T-cell (primary cell): ENCODE results near the gene SCAMP1. TPM values are rescaled to one million over a fixed set of nuclear protein-coding genes. Genes with fewer than 3 reads are reported as not detected.

Experiments used
- ATAC-seq, 4 experiments: fragments of 200-7000 bp in 3 of 4; fragments of 150-1000 bp in 1 of 4; cut with Tn5 transposase; replicated peaks in 1 of 4; 1 replicate in 3 of 4; 2 replicates in 1 of 4; pipeline ENCODE4 v1.10.0; 2021; ENCODE audit warnings: moderate library complexity in 3 of 4, mild to moderate bottlenecking in 2 of 4, moderate number of reproducible peaks in 1 of 4
- CTCF ChIA-PET, 2 donors: fragments of 300-600 bp; sonication (Branson Sonifier 250); formaldehyde crosslinking; loops; one replicate each; lab custom pipeline; 2022; ENCODE audit warnings: antibody characterized with exemption in 2 of 2; lab: Charles Lee
- POLR2A ChIA-PET, 2 donors: fragments of 300-600 bp; sonication (Branson Sonifier 250); formaldehyde crosslinking; loops; one replicate each; lab custom pipeline; 2022; ENCODE audit warnings: antibody characterized with exemption in 2 of 2; lab: Charles Lee
- DNase-seq, 35 experiments: peaks; one replicate each; pipeline versions ENCODE4 v3.0.0 to v3.0.0-alpha.2; 2013 to 2023
- H3K27ac ChIP-seq: one replicate; pipeline ENCODE4 v1.5.1; 2013; ENCODE audit warnings: low read length
- H3K27me3 ChIP-seq, 2 experiments: replicated peaks in 1 of 2; 1 replicate in 1 of 2; 2 replicates in 1 of 2; pipeline versions ENCODE4 v1.6.1 to v1.7.0; 2013; ENCODE audit warnings: low read length in 1 of 2, mixed read lengths in 1 of 2; ENCODE audit not compliant: control insufficient read depth in 2 of 2, insufficient read depth in 2 of 2; ENCODE audit errors: extremely low read depth in 1 of 2
- H3K36me3 ChIP-seq, 2 donors: 1 replicate in 1 of 2; 2 replicates in 1 of 2; pipeline versions ENCODE4 v1.6.1 to v1.7.0; 2013; ENCODE audit warnings: low read length in 1 of 2; ENCODE audit not compliant: control insufficient read depth in 2 of 2, insufficient read depth in 1 of 2; ENCODE audit errors: extremely low read depth in 1 of 2
- H3K4me1 ChIP-seq, 2 experiments: 1 replicate in 1 of 2; 2 replicates in 1 of 2; pipeline versions ENCODE4 v1.6.1 to v1.7.0; 2013; ENCODE audit warnings: low read length in 2 of 2, mixed read lengths in 1 of 2; ENCODE audit not compliant: insufficient read depth in 2 of 2, control insufficient read depth in 1 of 2; ENCODE audit errors: extremely low read depth in 1 of 2
- H3K4me3 ChIP-seq, 2 donors: 1 replicate in 1 of 2; 2 replicates in 1 of 2; pipeline versions ENCODE4 v1.5.1 to v1.7.0; 2013; ENCODE audit warnings: mild to moderate bottlenecking in 2 of 2, low read length in 1 of 2, moderate library complexity in 1 of 2; ENCODE audit not compliant: control insufficient read depth in 1 of 2; ENCODE audit errors: extremely low read depth in 1 of 2
- H3K9me3 ChIP-seq: 2 replicates; pipeline ENCODE4 v1.7.0; 2013
- H3K27ac Mint-ChIP-seq, 2 donors: one replicate each; pipeline ENCODE4 v1.8.0; 2020 to 2021; ENCODE audit warnings: mild to moderate bottlenecking in 2 of 2, mixed read lengths in 2 of 2
- H3K27me3 Mint-ChIP-seq, 2 donors: one replicate each; pipeline ENCODE4 v1.8.0; 2021 to 2022; ENCODE audit warnings: mixed read lengths in 2 of 2
- H3K36me3 Mint-ChIP-seq: one replicate; pipeline ENCODE4 v1.8.0; 2021; ENCODE audit warnings: mixed read lengths
- H3K4me1 Mint-ChIP-seq, 3 donors: one replicate each; pipeline ENCODE4 v1.8.0; 2020 to 2022; ENCODE audit warnings: mixed read lengths in 3 of 3, mild to moderate bottlenecking in 1 of 3
- H3K4me3 Mint-ChIP-seq, 3 donors: one replicate each; pipeline ENCODE4 v1.8.0; 2020 to 2022; ENCODE audit warnings: mild to moderate bottlenecking in 3 of 3, mixed read lengths in 3 of 3, moderate library complexity in 3 of 3
- H3K9me3 Mint-ChIP-seq, 3 donors: one replicate each; pipeline ENCODE4 v1.8.0; 2020 to 2022; ENCODE audit warnings: mixed read lengths in 3 of 3
- WGBS: methylation state at CpG from one replicate; pipeline ENCODE4 v1.1.5; 2013; ENCODE audit warnings: missing lambda C conversion rate; ENCODE audit not compliant: insufficient coverage; 5-methylcytosine and 5-hydroxymethylcytosine counted together
- total RNA-seq, 35 experiments: library from RNA in 6 of 35; stranded (reverse) in 6 of 35; fragments of 120-200 nt in 1 of 35; gene quantifications; one replicate each; pipeline versions ENCODE4 v1.2.1 to v1.2.4 and lab custom pipeline; 2013 to 2026

The SCAMP1 gene
- total RNA-seq, 5 donors from 2014 or later (not counting 1 experiment from before 2014, with no cell fraction given), result 20.6 to 28.3 (median 22.2) TPM

- CTCF ChIA-PET, result interaction anchor here in 1 of 2 donors (1.5 kb wide), 1 partner anchor 11 kb away, joined by 3 read pairs; no protein-coding TSS in a partner anchor
- H3K27me3 Mint-ChIP-seq, result no peaks in the 10 kb centered on the region
- peaks cover 0 to 3% (median 0%) of the 10 kb centered on the region in 3 donors for H3K4me1 Mint-ChIP-seq
- H3K36me3 ChIP-seq, result peaks cover 0 to 20% of the 10 kb centered on the region in 2 donors
- DNase-seq, result no peak
- ATAC-seq, result no peak
- H3K4me3 ChIP-seq, result no peak overlapping the region
- no peaks in the 10 kb centered on the region for H3K27me3 ChIP-seq
- H3K9me3 Mint-ChIP-seq, result peaks cover 0 to 5% (median 3%) of the 10 kb centered on the region in 3 donors
- H3K36me3 Mint-ChIP-seq, result peaks cover 69% of the 10 kb centered on the region
- H3K4me1 ChIP-seq, result no peaks in the 10 kb centered on the region
- no peak overlapping the region for H3K4me3 Mint-ChIP-seq
- POLR2A ChIA-PET, result no interaction called here
- no peak overlapping the region for H3K27ac ChIP-seq
- no peak overlapping the region for H3K27ac Mint-ChIP-seq
- WGBS, result 93% methylated on average over 2 of the region's 3 CpGs
- H3K9me3 ChIP-seq, result no peaks in the 10 kb centered on the region
These were observed 64.2 kb downstream of the SCAMP1 start for GRCh38 chr5:78424665-78425064.

GRCh38 chr5:78429332-78429980, 69.0 kb downstream of the SCAMP1 start:
- Histone ChIP-seq H3K27me3 (no peaks in the 10 kb centered on the region), H3K9me3 (no peaks in the 10 kb centered on the region), H3K27ac (no peak overlapping the region), H3K4me1 (no peaks in the 10 kb centered on the region), H3K4me3 (no peak overlapping the region), H3K36me3 (peaks cover 0 to 8% of the 10 kb centered on the region in 2 donors)
- peaks cover 8 to 13% (median 9%) of the 10 kb centered on the region in 3 donors for H3K4me1 Mint-ChIP-seq
- ChIA-PET CTCF (no interaction called here), POLR2A (no interaction called here)
- 100% methylated on average over 2 of the region's 2 CpGs for WGBS
- no peak for ATAC-seq
- no peak for DNase-seq
- H3K36me3 Mint-ChIP-seq, result peaks cover 74% of the 10 kb centered on the region
- no peaks in the 10 kb centered on the region for H3K27me3 Mint-ChIP-seq
- no peak overlapping the region for H3K27ac Mint-ChIP-seq
- H3K4me3 Mint-ChIP-seq, result no peak overlapping the region
- H3K9me3 Mint-ChIP-seq, result peaks cover 0 to 11% (median 3%) of the 10 kb centered on the region in 3 donors

GRCh38 chr5:78430866-78431265, 70.4 kb downstream of the SCAMP1 start:
- no peak overlapping the region for H3K4me3 ChIP-seq
- ChIA-PET CTCF (interaction anchor here in 1 of 2 donors (0.7 kb wide), 1 partner anchor 111 kb away, joined by 6 read pairs; no protein-coding TSS in a partner anchor), POLR2A (interaction anchor here in 1 of 2 donors (0.6 kb wide), 1 partner anchor 12 kb away, joined by 5 read pairs; no protein-coding TSS in a partner anchor)
- Mint-ChIP-seq H3K36me3 (peaks cover 75% of the 10 kb centered on the region), H3K4me3 (no peak overlapping the region), H3K9me3 (peaks cover 0 to 11% (median 3%) of the 10 kb centered on the region in 3 donors), H3K4me1 (peaks cover 8 to 13% (median 10%) of the 10 kb centered on the region in 3 donors), H3K27ac (no peak overlapping the region), H3K27me3 (no peaks in the 10 kb centered on the region)
- WGBS, result no CpG with 5 or more reads among the region's 1 CpG
- H3K4me1 ChIP-seq, result no peaks in the 10 kb centered on the region
- no peak overlapping the region for H3K27ac ChIP-seq
- H3K9me3 ChIP-seq, result no peaks in the 10 kb centered on the region
- ATAC-seq, result no peak
- no peak for DNase-seq
- no peaks in the 10 kb centered on the region for H3K27me3 ChIP-seq
- H3K36me3 ChIP-seq, result peaks cover 0 to 8% of the 10 kb centered on the region in 2 donors

- POLR2A ChIA-PET, result no interaction called here
- no peaks in the 10 kb centered on the region for H3K27me3 Mint-ChIP-seq
- no peaks in the 10 kb centered on the region for H3K9me3 ChIP-seq
- H3K4me1 ChIP-seq, result no peaks in the 10 kb centered on the region
- DNase-seq (no peak), ATAC-seq (no peak)
- H3K36me3 Mint-ChIP-seq, result peaks cover 79% of the 10 kb centered on the region
- H3K27me3 ChIP-seq, result no peaks in the 10 kb centered on the region
- CTCF ChIA-PET, result interaction anchor here in 1 of 2 donors (0.5 to 0.6 kb wide), 2 partner anchors 9 to 119 kb away, joined by 3 to 7 read pairs; no protein-coding TSS in a partner anchor
- peaks cover 10 to 13% (median 13%) of the 10 kb centered on the region in 3 donors for H3K4me1 Mint-ChIP-seq
- no peak overlapping the region for H3K4me3 Mint-ChIP-seq
- peaks cover 0 to 7% (median 2%) of the 10 kb centered on the region in 3 donors for H3K9me3 Mint-ChIP-seq
- no peaks in the 10 kb centered on the region for H3K36me3 ChIP-seq
- H3K27ac ChIP-seq, result no peak overlapping the region
- no peak overlapping the region for H3K27ac Mint-ChIP-seq
- no peak overlapping the region for H3K4me3 ChIP-seq
These were observed 73.6 kb downstream of the SCAMP1 start for GRCh38 chr5:78433972-78434371.

GRCh38 chr5:78447775-78448424, 87.5 kb downstream of the SCAMP1 start:
- Histone ChIP-seq H3K27me3 (no peaks in the 10 kb centered on the region), H3K4me1 (no peaks in the 10 kb centered on the region), H3K9me3 (no peaks in the 10 kb centered on the region), H3K36me3 (peaks cover 0 to 13% of the 10 kb centered on the region in 2 donors), H3K4me3 (no peak overlapping the region), H3K27ac (no peak overlapping the region)
- CTCF ChIA-PET, result no interaction called here
- POLR2A ChIA-PET, result no interaction called here
- Mint-ChIP-seq H3K27me3 (no peaks in the 10 kb centered on the region), H3K36me3 (peaks cover 54% of the 10 kb centered on the region), H3K9me3 (peaks cover 0 to 6% (median 0%) of the 10 kb centered on the region in 3 donors), H3K27ac (no peak overlapping the region), H3K4me1 (no peaks in the 10 kb centered on the region), H3K4me3 (no peak overlapping the region)
- no peak for DNase-seq
- no peak for ATAC-seq
- WGBS, result no CpG with 5 or more reads among the region's 3 CpGs

- H3K36me3 Mint-ChIP-seq, result peaks cover 48% of the 10 kb centered on the region
- CTCF ChIA-PET, result interaction anchor here in 1 of 2 donors (0.5 kb wide), 1 partner anchor 1044 kb away, joined by 3 read pairs; no protein-coding TSS in a partner anchor
- DNase-seq, result no peak
These were observed 88.7 kb downstream of the SCAMP1 start for GRCh38 chr5:78449103-78449502.

More at GRCh38 chr5:78449103-78449502, 88.7 kb downstream of the SCAMP1 start:
- Histone ChIP-seq H3K27ac (no peak overlapping the region), H3K27me3 (no peaks in the 10 kb centered on the region), H3K4me1 (no peaks in the 10 kb centered on the region), H3K4me3 (no peak overlapping the region), H3K9me3 (no peaks in the 10 kb centered on the region), H3K36me3 (peaks cover 0 to 9% of the 10 kb centered on the region in 2 donors)
- Mint-ChIP-seq H3K9me3 (peaks cover 0 to 6% (median 0%) of the 10 kb centered on the region in 3 donors), H3K27me3 (no peaks in the 10 kb centered on the region), H3K27ac (no peak overlapping the region), H3K4me3 (no peak overlapping the region), H3K4me1 (no peaks in the 10 kb centered on the region)
- POLR2A ChIA-PET, result no interaction called here
- no peak for ATAC-seq
